ENCODE results near the gene MED6. TPM values are rescaled to one million over a fixed set of nuclear protein-coding genes. Genes with fewer than 3 reads are reported as not detected.

Gene MED6
- total RNA-seq, 3 donors from 2014 or later (not counting 1 experiment from before 2014, with no cell fraction given): 92.0 to 104 (median 102) TPM

DNA sequence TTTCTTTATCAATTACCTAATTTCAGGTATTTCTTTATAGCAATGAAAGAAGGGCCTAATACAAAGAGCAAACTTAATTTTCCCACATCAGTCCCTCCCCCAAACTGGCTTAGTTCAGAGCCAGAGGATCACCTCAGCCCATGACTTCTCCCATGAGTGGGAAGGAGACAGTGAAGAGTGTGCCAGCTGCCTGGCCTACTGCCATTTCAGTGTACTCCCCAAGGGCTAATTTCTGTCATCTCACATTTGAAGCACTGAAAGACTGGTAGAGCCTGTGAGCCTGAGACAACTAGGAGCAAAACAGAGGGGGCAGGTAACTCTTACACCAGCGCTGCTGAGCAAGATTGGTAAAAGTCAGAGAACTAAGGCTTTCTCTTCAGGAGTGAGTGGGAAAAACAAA is 36.6 kb downstream of the MED6 start:
- DNase-seq (no peak), ATAC-seq (no peak)
- Histone ChIP-seq H3K4me3 (ENCODE audit: low read length) (no peak overlapping the region), H3K27ac (ENCODE audit: low read length) (no peak overlapping the region), H3K27me3 (ENCODE audit: control insufficient read depth, insufficient read depth, low read length) (no peaks in the 10 kb centered on the region), H3K9me3 (ENCODE audit: control insufficient read depth, insufficient read depth, low read length) (peaks cover 8% of the 10 kb centered on the region), H3K4me1 (ENCODE audit: control insufficient read depth, insufficient read depth, low read length) (no peaks in the 10 kb centered on the region), H3K36me3 (ENCODE audit: control insufficient read depth, insufficient read depth, low read length) (peaks cover 25% of the 10 kb centered on the region)
- H3K4me1 Mint-ChIP-seq: peaks cover 0 to 11% of the 10 kb centered on the region in 2 donors
- H3K9me3 Mint-ChIP-seq: peaks cover 5 to 7% of the 10 kb centered on the region in 2 donors
- peaks cover 24% of the 10 kb centered on the region for H3K36me3 Mint-ChIP-seq
- no peaks in the 10 kb centered on the region for H3K27me3 Mint-ChIP-seq (ENCODE audit: low read depth in 2 of 2)
- H3K4me3 Mint-ChIP-seq: no peak overlapping the region
- H3K27ac Mint-ChIP-seq: no peak overlapping the region
- TF ChIP-seq CTCF (IDR thresholded peaks at IDR 0.05): no peak
- 100% methylated on average over 1 of the region's 1 CpG for WGBS (ENCODE audit: insufficient coverage)
- intact Hi-C loops (cut with micrococcal nuclease): no loop called here

- peaks cover 25% of the 10 kb centered on the region for H3K36me3 ChIP-seq (ENCODE audit: control insufficient read depth, insufficient read depth, low read length)
- no peak overlapping the region for H3K4me3 ChIP-seq (ENCODE audit: low read length)
- DNase-seq (no peak), ATAC-seq (no peak)
- Mint-ChIP-seq H3K4me3 (no peak overlapping the region), H3K27me3 (ENCODE audit: low read depth in 2 of 2) (no peaks in the 10 kb centered on the region), H3K36me3 (peaks cover 24% of the 10 kb centered on the region), H3K9me3 (peaks cover 5 to 7% of the 10 kb centered on the region in 2 donors), H3K27ac (no peak overlapping the region), H3K4me1 (peaks cover 0 to 7% of the 10 kb centered on the region in 2 donors)
- no peaks in the 10 kb centered on the region for H3K4me1 ChIP-seq (ENCODE audit: control insufficient read depth, insufficient read depth, low read length)
- intact Hi-C loops (cut with micrococcal nuclease): no loop called here
- no peaks in the 10 kb centered on the region for H3K27me3 ChIP-seq (ENCODE audit: control insufficient read depth, insufficient read depth, low read length)
- H3K9me3 ChIP-seq (ENCODE audit: control insufficient read depth, insufficient read depth, low read length): peaks cover 8% of the 10 kb centered on the region
- 96% methylated on average over 4 of the region's 4 CpGs for WGBS (ENCODE audit: insufficient coverage)
- no peak for TF ChIP-seq CTCF (IDR thresholded peaks at IDR 0.05)
- no peak overlapping the region for H3K27ac ChIP-seq (ENCODE audit: low read length)
Observed at GRCh38 chr14:70563417-70563816, 37.0 kb downstream of the MED6 start.

GRCh38 chr14:70558356-70558755 is 42.1 kb downstream of the MED6 start:
- TF ChIP-seq CTCF (IDR thresholded peaks at IDR 0.05): no peak
- no peak overlapping the region for H3K4me3 Mint-ChIP-seq
- ATAC-seq: no peak

GRCh38 chr14:70555890-70556289 is 44.6 kb downstream of the MED6 start:
- peaks cover 1% of the 10 kb centered on the region for H3K36me3 Mint-ChIP-seq
- no peak for ATAC-seq
- TF ChIP-seq CTCF (IDR thresholded peaks at IDR 0.05): no peak
- peaks cover 0 to 2% of the 10 kb centered on the region in 2 donors for H3K9me3 Mint-ChIP-seq
- DNase-seq: no peak
- no peak overlapping the region for H3K27ac Mint-ChIP-seq
- WGBS (ENCODE audit: insufficient coverage): 73% methylated on average over 19 of the region's 19 CpGs
- intact Hi-C loops (cut with micrococcal nuclease): no loop called here
- Histone ChIP-seq H3K4me3 (ENCODE audit: low read length) (no peak overlapping the region), H3K9me3 (ENCODE audit: control insufficient read depth, insufficient read depth, low read length) (peaks cover 3% of the 10 kb centered on the region), H3K27ac (ENCODE audit: low read length) (no peak overlapping the region), H3K4me1 (ENCODE audit: control insufficient read depth, insufficient read depth, low read length) (no peaks in the 10 kb centered on the region), H3K27me3 (ENCODE audit: control insufficient read depth, insufficient read depth, low read length) (no peaks in the 10 kb centered on the region), H3K36me3 (ENCODE audit: control insufficient read depth, insufficient read depth, low read length) (no peaks in the 10 kb centered on the region)
- no peaks in the 10 kb centered on the region for H3K27me3 Mint-ChIP-seq (ENCODE audit: low read depth in 2 of 2)
- no peak overlapping the region for H3K4me3 Mint-ChIP-seq
- peaks cover 6 to 7% of the 10 kb centered on the region in 2 donors for H3K4me1 Mint-ChIP-seq

More at GRCh38 chr14:70558356-70558755, 42.1 kb downstream of the MED6 start:
- peaks cover 5% of the 10 kb centered on the region for H3K36me3 Mint-ChIP-seq
- intact Hi-C loops (cut with micrococcal nuclease): no loop called here
- H3K27ac Mint-ChIP-seq: no peak overlapping the region
- no peaks in the 10 kb centered on the region for H3K27me3 ChIP-seq (ENCODE audit: control insufficient read depth, insufficient read depth, low read length)
- H3K27ac ChIP-seq (ENCODE audit: low read length): no peak overlapping the region
- H3K4me1 Mint-ChIP-seq: peaks cover 6 to 7% of the 10 kb centered on the region in 2 donors
- H3K9me3 Mint-ChIP-seq: peaks cover 2 to 3% of the 10 kb centered on the region in 2 donors
- H3K4me3 ChIP-seq (ENCODE audit: low read length): no peak overlapping the region
- peaks cover 7% of the 10 kb centered on the region for H3K36me3 ChIP-seq (ENCODE audit: control insufficient read depth, insufficient read depth, low read length)
- no peaks in the 10 kb centered on the region for H3K4me1 ChIP-seq (ENCODE audit: control insufficient read depth, insufficient read depth, low read length)
- DNase-seq: no peak
- H3K9me3 ChIP-seq (ENCODE audit: control insufficient read depth, insufficient read depth, low read length): peaks cover 11% of the 10 kb centered on the region
- no peaks in the 10 kb centered on the region for H3K27me3 Mint-ChIP-seq (ENCODE audit: low read depth in 2 of 2)
